SU-DHL-6 (cell line): ENCODE measurements around the gene MBNL1.

ENCODE experiments used
- EZH2phosphoT487 ChIP-seq: fragments of 200-600 bp; sonication (generic), shearing (Covaris generic); conservative IDR thresholded peaks from 2 replicates; pipeline ENCODE4 v1.6.1; 2018; ENCODE audit warnings: mild to moderate bottlenecking, antibody characterized with exemption, low read length, moderate library complexity, mixed read lengths
- TF ChIP-seq, protein P1 (sequence below): fragments of 200-600 bp; sonication (generic); IDR thresholded peaks from one replicate; pipeline ENCODE4 v1.5.1; 2017; ENCODE audit warnings: antibody characterized with exemption, mild to moderate bottlenecking, low read length, moderate library complexity; ENCODE audit not compliant: insufficient read depth, poor library complexity, severe bottlenecking

GRCh38 chr3:152229692-152230091, 39.0 kb upstream of the MBNL1 start:
- TF ChIP-seq, protein P1, sequence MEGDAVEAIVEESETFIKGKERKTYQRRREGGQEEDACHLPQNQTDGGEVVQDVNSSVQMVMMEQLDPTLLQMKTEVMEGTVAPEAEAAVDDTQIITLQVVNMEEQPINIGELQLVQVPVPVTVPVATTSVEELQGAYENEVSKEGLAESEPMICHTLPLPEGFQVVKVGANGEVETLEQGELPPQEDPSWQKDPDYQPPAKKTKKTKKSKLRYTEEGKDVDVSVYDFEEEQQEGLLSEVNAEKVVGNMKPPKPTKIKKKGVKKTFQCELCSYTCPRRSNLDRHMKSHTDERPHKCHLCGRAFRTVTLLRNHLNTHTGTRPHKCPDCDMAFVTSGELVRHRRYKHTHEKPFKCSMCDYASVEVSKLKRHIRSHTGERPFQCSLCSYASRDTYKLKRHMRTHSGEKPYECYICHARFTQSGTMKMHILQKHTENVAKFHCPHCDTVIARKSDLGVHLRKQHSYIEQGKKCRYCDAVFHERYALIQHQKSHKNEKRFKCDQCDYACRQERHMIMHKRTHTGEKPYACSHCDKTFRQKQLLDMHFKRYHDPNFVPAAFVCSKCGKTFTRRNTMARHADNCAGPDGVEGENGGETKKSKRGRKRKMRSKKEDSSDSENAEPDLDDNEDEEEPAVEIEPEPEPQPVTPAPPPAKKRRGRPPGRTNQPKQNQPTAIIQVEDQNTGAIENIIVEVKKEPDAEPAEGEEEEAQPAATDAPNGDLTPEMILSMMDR, result no peak
- no peak for TF ChIP-seq EZH2phosphoT487
